Body of pancreas (tissue), 4 donors: ENCODE measurements around the gene FAM236A. TPM values are rescaled to one million over a fixed set of nuclear protein-coding genes. Genes with fewer than 3 reads are reported as not detected.
"Not testable (repeated sequence)": the region's sequence is repeated elsewhere in the genome, so short reads cannot be mapped to it uniquely, and the experiment has no call there.

Experiments
- ATAC-seq: fragments of 150-250 bp; one replicate; pipeline ENCODE4 v1.9.1; 2016
- DNase-seq, 4 donors: peaks; one replicate each; pipeline ENCODE4 v3.0.0-alpha.2; 2019
- H3K27ac ChIP-seq, 4 donors: fragments of 200-600 bp; sonication (generic); 1 replicate in 3 of 4; 2 replicates in 1 of 4; pipeline versions ENCODE4 v1.5.1 to v1.6.1; 2016 to 2019; ENCODE audit warnings: mild to moderate bottlenecking in 1 of 4, mixed read lengths in 1 of 4, moderate library complexity in 1 of 4
- H3K27me3 ChIP-seq, 2 donors: fragments of 200-600 bp; sonication (generic); one replicate each; pipeline ENCODE4 v1.6.0; 2016; ENCODE audit warnings: mild to moderate bottlenecking in 1 of 2
- H3K36me3 ChIP-seq, 2 donors: fragments of 200-600 bp; sonication (generic); replicated peaks in 1 of 2; 2 replicates each; pipeline ENCODE4 v1.5.1; 2016; ENCODE audit warnings: low read depth in 2 of 2; ENCODE audit not compliant: insufficient read depth in 1 of 2
- H3K4me1 ChIP-seq: fragments of 200-600 bp; sonication (generic); one replicate; pipeline ENCODE4 v1.6.0; 2016
- H3K4me3 ChIP-seq, 2 donors: fragments of 200-600 bp; sonication (generic); 1 replicate in 1 of 2; 2 replicates in 1 of 2; pipeline ENCODE4 v1.5.1; 2016 to 2019
- H3K9me3 ChIP-seq, 3 donors: fragments of 200-600 bp; sonication (generic); 1 replicate in 2 of 3; 2 replicates in 1 of 3; pipeline ENCODE4 v1.5.1; 2016
- WGBS, 2 donors: methylation state at CpG; one replicate each; pipeline ENCODE4 v1.1.5; 2017; 5-methylcytosine and 5-hydroxymethylcytosine counted together
- intact Hi-C: fragments of 100-400 bp; cut with DNase I; formaldehyde crosslinking; loops from one replicate; pipeline ENCODE4 v1.15.1; 2023
- total RNA-seq, 2 donors: library from RNA; depleted of rRNA; stranded (reverse); fragments of >200 nt; gene quantifications; one replicate each; pipeline ENCODE4 v1.1.0, GENCODE V29; 2016

The FAM236A gene
- total RNA-seq: not detected

DNA sequence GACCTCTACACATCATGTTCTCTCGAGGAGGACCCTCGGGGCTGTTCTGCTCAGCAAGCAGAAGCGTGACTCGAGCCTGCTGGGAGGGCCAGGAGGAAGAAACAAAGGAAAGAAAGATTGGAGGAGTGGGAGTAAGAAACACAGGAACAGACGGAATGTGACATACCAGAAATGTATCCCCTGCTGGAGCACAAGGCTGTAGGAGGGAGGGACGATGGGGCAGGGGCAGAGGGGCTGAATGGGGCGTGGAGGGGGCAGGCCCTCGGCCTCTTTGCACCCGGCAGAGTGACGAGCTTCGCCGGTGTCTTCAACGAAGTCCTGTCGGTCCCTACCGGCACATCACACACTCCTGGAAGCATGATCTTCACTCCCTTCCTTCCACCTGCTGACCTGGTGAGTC is at the start of gene FAM236A:
Gene FAM236A (plus strand): TSS at position 301 of the 400 bp plus-strand sequence. CDS start 57 bp downstream, at position 358.
- H3K4me3 ChIP-seq, H3K9me3 ChIP-seq, intact Hi-C loops, H3K27me3 ChIP-seq, DNase-seq, H3K36me3 ChIP-seq, H3K27ac ChIP-seq, H3K4me1 ChIP-seq, ATAC-seq: not testable (repeated sequence)
- no CpG with 5 or more reads among the region's 15 CpGs for WGBS, 2 donors

- ATAC-seq, H3K27ac ChIP-seq, H3K27me3 ChIP-seq, H3K4me3 ChIP-seq, H3K9me3 ChIP-seq, intact Hi-C loops, H3K4me1 ChIP-seq, H3K36me3 ChIP-seq, DNase-seq: not testable (repeated sequence)
- no CpG with 5 or more reads among the region's 14 CpGs for WGBS, 2 donors
These were observed 48.3 kb upstream of the FAM236A start for GRCh38 chrX:72889740-72890139.

DNA sequence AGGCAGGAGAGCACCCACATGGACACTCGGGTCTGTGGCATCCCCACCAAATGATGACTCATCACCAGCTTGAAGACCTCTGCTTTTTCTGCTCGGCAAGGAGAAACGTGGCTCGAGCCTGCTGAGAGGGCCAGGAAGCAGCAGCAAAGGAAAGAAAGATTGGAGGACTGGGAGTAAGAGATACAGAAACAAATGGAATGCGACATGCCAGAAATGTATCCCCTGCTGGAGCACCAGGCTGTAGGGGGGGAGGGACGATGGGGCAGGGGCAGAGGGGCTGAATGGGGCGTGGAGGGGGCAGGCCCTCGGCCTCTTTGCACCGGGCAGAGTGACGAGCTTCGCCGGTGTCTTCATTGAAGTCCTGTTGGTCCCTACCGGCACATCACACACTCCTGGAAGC is 25.7 kb upstream of the FAM236A start, which contains the start of gene FAM236C:
Gene FAM236C (plus strand): TSS at position 301 of the 400 bp plus-strand sequence. CDS start 100 bp downstream, outside the sequence.
- ATAC-seq, intact Hi-C loops, H3K9me3 ChIP-seq, H3K27me3 ChIP-seq, H3K36me3 ChIP-seq, H3K4me1 ChIP-seq, DNase-seq, H3K27ac ChIP-seq, H3K4me3 ChIP-seq: not testable (repeated sequence)
- WGBS, 2 donors: no CpG with 5 or more reads among the region's 13 CpGs

DNA sequence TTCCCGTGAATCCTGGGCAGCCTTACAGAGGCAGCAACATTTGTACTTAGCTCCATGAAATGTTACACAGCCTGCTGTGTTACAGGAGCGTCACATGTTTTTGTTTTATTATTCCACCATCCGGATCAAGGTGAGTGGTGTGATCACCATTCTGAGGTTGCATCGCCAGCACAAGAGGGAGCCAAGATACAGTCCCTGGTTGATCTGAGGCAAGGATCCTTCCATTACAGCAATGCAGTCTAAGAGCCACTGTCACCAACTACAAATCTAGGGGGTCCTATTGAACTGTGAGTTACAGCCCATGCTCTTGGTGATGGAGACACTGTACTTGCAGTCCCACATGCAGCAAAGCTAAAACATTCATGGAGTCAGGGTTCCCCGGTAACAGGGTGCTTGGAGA is 21.9 kb upstream of the FAM236A start:
- intact Hi-C loops: not testable (repeated sequence)

DNA sequence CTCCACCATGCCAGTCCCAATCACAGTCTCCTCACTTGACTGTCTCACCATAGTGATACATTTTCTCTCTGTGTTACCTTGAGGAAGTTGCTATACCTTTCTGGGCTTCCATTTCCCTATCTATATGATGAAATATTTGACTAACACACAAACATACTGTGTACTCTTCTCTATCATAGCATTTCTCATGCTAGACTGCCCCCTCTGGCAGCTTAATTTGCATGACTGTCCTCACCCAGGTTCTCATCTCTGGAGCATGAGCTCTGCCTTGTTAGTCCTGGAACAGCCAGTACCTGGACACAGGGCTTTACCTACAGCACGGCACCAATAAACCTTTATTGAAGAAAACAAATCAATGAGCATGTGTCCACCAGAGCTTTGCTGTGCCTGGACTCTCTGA is 5.7 kb upstream of the FAM236A start:
- H3K9me3 ChIP-seq, H3K27me3 ChIP-seq, ATAC-seq, H3K4me3 ChIP-seq, DNase-seq, H3K36me3 ChIP-seq, H3K4me1 ChIP-seq, H3K27ac ChIP-seq, intact Hi-C loops: not testable (repeated sequence)
- WGBS, 2 donors: no CpG with 5 or more reads among the region's 1 CpG

More for the DNA sequence above, 21.9 kb upstream of the FAM236A start:
- not testable (repeated sequence) for H3K4me1 ChIP-seq, H3K4me3 ChIP-seq, H3K9me3 ChIP-seq, DNase-seq, H3K27ac ChIP-seq, ATAC-seq, H3K27me3 ChIP-seq, H3K36me3 ChIP-seq
- WGBS, 2 donors: 60% methylated on average over 2 of the region's 5 CpGs; no CpG with 5 or more reads in 1 of the 2 donors

DNA sequence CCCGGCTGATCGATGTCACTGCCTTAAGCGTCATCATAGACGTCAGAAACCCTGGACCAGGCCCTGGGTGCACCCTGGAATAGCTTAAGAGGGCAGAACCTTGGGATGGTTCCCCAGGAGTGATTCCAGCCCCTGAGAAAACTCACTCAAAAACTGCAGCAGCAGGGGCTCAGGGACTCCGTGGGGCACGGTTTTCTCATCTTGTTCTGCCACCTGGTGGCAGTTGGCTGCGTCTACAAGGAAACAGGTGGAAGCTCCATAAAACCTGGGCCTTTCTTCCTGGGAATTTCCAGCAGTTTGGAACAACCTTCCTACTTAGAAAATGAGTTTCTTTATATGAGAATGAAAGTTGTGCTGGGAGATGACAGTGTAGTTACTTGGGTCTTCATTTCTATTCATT is 1.6 kb upstream of the FAM236A start:
- ATAC-seq, H3K36me3 ChIP-seq, H3K9me3 ChIP-seq, intact Hi-C loops, H3K27me3 ChIP-seq, H3K4me1 ChIP-seq, H3K27ac ChIP-seq, H3K4me3 ChIP-seq, DNase-seq: not testable (repeated sequence)
- no CpG with 5 or more reads among the region's 7 CpGs for WGBS, 2 donors

GRCh38 chrX:72936882-72937455 is 1.0 kb upstream of the FAM236A start:
- intact Hi-C loops, H3K27me3 ChIP-seq, H3K27ac ChIP-seq, H3K9me3 ChIP-seq, ATAC-seq, H3K36me3 ChIP-seq, H3K4me3 ChIP-seq, H3K4me1 ChIP-seq, DNase-seq: not testable (repeated sequence)
- WGBS, 2 donors: no CpG with 5 or more reads among the region's 8 CpGs

- H3K4me1 ChIP-seq, H3K36me3 ChIP-seq, DNase-seq, intact Hi-C loops, ATAC-seq, H3K27ac ChIP-seq, H3K9me3 ChIP-seq, H3K4me3 ChIP-seq, H3K27me3 ChIP-seq: not testable (repeated sequence)
- no CpG with 5 or more reads among the region's 6 CpGs for WGBS, 2 donors
These were observed 4.3 kb downstream of the FAM236A start for GRCh38 chrX:72942272-72942671.

DNA sequence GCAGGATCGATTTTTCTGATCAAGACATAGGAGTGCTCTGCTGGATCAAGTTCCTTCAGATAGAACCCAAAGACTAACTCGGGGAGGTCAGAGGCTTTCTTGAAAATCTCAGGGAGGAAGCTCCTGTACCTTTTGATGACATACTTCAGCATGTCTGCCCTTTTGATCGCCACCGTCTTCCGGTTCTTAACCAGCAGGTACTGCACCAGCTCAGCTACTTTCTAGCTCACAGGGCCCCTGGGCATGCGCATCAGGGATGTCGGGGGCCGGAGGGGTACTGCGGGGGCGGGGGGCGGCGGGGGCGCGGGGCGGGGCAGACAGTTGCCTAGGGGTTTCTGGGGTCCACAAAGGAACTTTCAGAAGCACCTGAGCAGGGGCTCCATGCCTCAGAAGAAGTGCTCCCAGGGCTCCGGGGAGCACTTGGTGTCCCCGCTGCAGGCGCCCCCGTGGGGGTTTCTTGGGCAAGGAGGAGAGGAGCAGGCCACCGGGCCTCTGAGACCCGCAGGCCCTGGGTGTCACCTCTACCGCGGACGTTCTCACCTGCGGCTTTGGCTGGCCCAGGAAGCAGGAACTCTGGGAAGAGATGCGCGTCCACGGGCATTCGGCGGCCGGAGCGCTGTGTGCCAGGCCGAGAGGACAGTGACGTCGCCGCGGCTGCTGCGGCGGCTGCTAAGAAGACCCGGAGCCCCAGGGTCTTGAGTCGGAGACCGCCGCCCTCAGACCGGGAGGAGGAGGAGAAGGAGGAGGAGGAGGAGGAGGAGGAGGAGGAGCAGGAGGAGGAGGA is 5.2 kb downstream of the FAM236A start:
- H3K36me3 ChIP-seq, H3K4me3 ChIP-seq, H3K4me1 ChIP-seq, intact Hi-C loops, H3K9me3 ChIP-seq, H3K27ac ChIP-seq, DNase-seq, H3K27me3 ChIP-seq: not testable (repeated sequence)
- ATAC-seq: peak; percentile 67
- WGBS, 2 donors: no CpG with 5 or more reads among the region's 44 CpGs

- intact Hi-C loops, H3K4me3 ChIP-seq, H3K27ac ChIP-seq, DNase-seq, H3K4me1 ChIP-seq, H3K9me3 ChIP-seq, H3K36me3 ChIP-seq, H3K27me3 ChIP-seq: not testable (repeated sequence)
- peak; percentile 79 for ATAC-seq
- WGBS, 2 donors: no CpG with 5 or more reads among the region's 15 CpGs
These were observed 5.8 kb downstream of the FAM236A start, which contains the start of gene DMRTC1 for GRCh38 chrX:72943819-72944169. DMRTC1 (minus strand) TSS chrX:72943837; CDS start chrX:72875694, 68,143 bp downstream.

DNA sequence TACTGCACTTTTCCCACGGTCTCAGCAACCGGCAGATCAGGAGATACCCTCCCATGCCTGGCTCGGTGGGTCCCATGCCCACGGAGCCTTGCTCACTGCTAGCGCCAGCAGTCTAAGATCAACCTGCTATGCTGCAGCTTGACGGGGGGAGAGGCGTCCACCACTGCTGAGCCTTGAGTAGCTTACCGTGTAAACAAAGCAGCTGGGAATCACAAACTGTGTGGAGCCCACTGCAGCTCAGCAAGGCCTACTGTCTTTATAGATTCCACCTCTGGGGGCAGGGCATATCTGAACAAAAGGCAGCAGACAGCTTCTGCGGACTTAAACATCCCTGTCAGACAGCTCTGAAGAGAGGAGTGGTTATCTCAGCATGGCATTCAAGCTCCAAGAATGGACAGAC is 22.0 kb downstream of the FAM236A start:
- DNase-seq, H3K9me3 ChIP-seq, ATAC-seq, intact Hi-C loops, H3K4me1 ChIP-seq, H3K27me3 ChIP-seq, H3K36me3 ChIP-seq, H3K4me3 ChIP-seq, H3K27ac ChIP-seq: not testable (repeated sequence)
- WGBS, 2 donors: no CpG with 5 or more reads among the region's 9 CpGs

DNA sequence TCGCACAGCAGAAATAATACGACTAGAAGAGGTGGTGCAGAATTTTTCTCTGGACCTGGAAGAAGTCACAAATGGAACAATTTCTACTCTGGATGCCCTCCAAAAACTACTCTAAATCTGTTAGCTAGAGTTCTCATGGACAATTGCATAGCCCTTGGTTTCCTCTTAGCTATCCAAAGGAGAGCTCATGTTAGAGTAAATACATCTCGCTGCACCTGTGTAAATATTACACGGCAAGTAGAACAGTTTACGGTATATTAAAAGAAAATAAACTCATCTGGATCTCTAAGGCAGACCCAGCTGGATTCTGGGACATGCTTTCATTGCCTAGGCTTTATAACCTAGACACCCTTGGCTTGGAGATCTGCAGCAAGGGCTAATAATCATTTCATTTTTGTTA is 33.9 kb downstream of the FAM236A start:
- no CpG with 5 or more reads among the region's 5 CpGs for WGBS, 2 donors
- H3K9me3 ChIP-seq, H3K4me1 ChIP-seq, DNase-seq, H3K36me3 ChIP-seq, H3K4me3 ChIP-seq, H3K27ac ChIP-seq, intact Hi-C loops, H3K27me3 ChIP-seq: not testable (repeated sequence)
- ATAC-seq: peak; percentile 62
